Measurements from ENCODE around the gene GRIN3B. TPM values are rescaled to one million over a fixed set of nuclear protein-coding genes. Genes with fewer than 3 reads are reported as not detected.
"Not testable (repeated sequence)": the region's sequence is repeated elsewhere in the genome, so short reads cannot be mapped to it uniquely, and the experiment has no call there.

The GRIN3B gene
- polyA plus RNA-seq, 1 experiment = 0.38 TPM

DNA sequence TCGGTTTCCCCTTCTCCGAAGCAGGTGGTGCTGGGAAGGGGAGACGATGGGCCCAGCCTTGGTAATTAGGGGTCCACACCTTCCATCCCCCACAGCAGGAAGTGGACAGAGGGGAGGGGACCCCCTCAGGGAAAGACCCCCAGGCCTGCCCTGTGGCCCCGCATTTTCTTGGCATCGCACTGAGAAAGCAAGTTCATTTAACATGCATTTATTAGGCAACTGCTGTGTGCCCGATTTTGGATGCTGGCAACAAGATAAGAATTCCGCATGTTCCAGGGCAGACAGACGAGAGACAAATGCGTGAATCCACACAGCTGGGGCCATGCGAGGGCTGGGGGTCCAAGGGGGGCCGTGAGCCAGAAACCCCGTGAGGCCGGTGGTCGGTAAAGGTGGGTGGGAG is 45.9 kb upstream of the GRIN3B start:
- POLR2A ChIA-PET = interaction anchor here (0.6 to 1.4 kb wide), 2 partner anchors 8 kb away, joined by 4 to 6 read pairs; no protein-coding TSS in a partner anchor
- no peak for DNase-seq (ENCODE audit: low read depth, low spot score)
- TF ChIP-seq, protein P1, sequence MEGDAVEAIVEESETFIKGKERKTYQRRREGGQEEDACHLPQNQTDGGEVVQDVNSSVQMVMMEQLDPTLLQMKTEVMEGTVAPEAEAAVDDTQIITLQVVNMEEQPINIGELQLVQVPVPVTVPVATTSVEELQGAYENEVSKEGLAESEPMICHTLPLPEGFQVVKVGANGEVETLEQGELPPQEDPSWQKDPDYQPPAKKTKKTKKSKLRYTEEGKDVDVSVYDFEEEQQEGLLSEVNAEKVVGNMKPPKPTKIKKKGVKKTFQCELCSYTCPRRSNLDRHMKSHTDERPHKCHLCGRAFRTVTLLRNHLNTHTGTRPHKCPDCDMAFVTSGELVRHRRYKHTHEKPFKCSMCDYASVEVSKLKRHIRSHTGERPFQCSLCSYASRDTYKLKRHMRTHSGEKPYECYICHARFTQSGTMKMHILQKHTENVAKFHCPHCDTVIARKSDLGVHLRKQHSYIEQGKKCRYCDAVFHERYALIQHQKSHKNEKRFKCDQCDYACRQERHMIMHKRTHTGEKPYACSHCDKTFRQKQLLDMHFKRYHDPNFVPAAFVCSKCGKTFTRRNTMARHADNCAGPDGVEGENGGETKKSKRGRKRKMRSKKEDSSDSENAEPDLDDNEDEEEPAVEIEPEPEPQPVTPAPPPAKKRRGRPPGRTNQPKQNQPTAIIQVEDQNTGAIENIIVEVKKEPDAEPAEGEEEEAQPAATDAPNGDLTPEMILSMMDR (IDR thresholded peaks at IDR 0.05; ENCODE audit: low read depth, low read length) = no peak
- Histone ChIP-seq H3K27me3 (ENCODE audit: control insufficient read depth, insufficient read depth, low read length) (no peaks in the 10 kb centered on the region), H3K27ac (ENCODE audit: low read depth, low read length) (no peak overlapping the region), H3K4me3 (ENCODE audit: low read depth, low read length) (no peak overlapping the region), H3K9me3 (ENCODE audit: control insufficient read depth, insufficient read depth, low read length) (no peaks in the 10 kb centered on the region; the same call in 1 of the 2 replicates)
- CTCF ChIA-PET = no interaction called here

DNA sequence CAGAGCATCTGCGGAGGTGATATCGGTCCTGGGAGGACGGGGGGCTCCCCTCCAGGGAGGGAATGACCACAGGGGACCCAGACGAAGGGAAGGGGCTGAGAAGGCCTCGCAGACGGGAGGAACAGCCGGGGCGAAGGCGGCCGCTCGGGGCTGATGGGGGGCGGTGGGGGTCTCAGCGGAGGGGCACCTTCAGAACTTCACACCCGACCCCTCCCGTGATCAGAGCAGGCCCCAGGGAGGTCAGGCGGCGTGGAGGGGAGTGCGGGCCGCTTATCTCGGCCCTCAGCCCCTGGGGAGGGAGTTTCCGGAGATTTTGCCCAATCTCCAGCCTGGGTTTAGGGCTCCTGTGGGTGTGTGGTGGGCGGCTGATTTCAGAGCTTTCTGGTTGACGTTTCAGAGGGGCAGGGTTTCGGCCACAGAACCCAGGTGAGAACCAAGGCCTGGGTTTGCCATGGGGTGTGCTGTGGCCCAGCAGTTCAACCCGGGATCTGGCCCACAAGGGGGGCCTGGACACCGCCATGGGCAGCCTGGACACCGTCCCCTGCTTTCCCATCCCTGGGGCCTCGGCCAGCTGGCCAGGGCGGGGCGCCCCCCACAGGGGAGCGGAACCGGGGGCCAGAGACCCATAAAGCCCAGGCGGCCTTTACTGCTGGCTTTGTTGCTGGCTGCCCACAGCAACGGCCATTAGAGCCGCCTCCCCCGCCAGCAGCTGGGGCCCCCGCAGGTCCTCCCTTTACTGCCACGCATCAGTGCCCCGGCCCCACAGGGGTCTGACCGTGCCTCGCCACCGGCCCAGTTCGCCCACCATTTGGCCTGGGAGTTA is 45.3 kb upstream of the GRIN3B start:
- CTCF ChIA-PET = no interaction called here
- Histone ChIP-seq H3K27me3 (ENCODE audit: control insufficient read depth, insufficient read depth, low read length) (no peaks in the 10 kb centered on the region), H3K27ac (ENCODE audit: low read depth, low read length) (no peak overlapping the region), H3K9me3 (ENCODE audit: control insufficient read depth, insufficient read depth, low read length) (no peaks in the 10 kb centered on the region; the same call in 1 of the 2 replicates), H3K4me3 (ENCODE audit: low read depth, low read length) (no peak overlapping the region)
- POLR2A ChIA-PET = interaction anchor here (0.6 kb wide), 1 partner anchor 8 kb away, joined by 6 read pairs; no protein-coding TSS in a partner anchor
- DNase-seq (ENCODE audit: low read depth, low spot score) = no peak
- TF ChIP-seq, protein P1 (IDR thresholded peaks at IDR 0.05; ENCODE audit: low read depth, low read length) = no peak

DNA sequence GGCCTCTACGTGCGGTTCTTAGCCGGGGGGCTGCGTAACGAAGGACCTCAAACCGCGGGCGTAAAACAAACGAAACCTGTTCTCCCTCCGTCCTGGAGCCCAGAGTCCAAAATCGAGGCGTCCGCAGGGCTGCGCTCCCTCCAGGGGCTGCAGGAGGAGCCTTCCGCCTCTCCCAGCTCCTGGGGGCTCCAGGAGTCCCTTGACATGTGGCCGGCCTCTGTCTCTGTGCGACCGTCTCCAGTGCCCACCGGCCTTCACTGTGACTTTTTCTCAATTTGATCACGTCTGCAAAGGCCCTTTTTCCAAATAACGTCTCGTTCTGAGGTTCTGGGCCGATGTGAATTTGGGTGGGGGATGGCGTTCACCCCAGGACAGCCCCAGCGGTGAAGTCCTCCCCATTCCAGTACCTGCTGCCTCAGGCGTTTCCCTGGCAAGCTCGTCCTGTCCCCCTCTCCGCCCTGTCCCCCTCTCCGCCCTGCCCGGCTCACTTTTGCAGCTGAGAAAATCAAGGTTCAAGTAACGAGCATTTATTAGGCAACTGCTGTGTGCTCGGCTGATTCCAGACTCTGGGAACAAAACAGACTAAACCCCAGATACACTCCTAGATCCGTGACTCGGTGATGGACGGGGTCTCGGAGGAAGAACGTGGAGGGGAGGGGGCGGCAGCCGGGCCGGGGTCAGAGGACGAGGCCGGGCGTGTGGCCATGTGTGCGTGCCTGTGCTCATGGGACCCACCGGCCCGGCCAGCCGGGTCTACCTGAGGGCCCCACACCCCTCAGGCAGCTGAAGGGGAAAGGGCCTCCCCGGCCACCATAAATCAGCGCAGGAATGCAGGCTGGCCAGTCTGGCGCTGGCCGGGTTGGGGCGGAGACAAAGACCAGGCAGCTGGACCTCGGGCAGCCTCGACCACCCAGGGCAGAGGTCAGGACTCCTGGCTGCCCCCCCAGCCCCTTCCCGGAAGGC is 44.1 kb upstream of the GRIN3B start:
- CTCF ChIA-PET = no interaction called here
- no peak overlapping the region for H3K27ac ChIP-seq (ENCODE audit: low read depth, low read length)
- no peaks in the 10 kb centered on the region for H3K27me3 ChIP-seq (ENCODE audit: control insufficient read depth, insufficient read depth, low read length)
- TF ChIP-seq, protein P1 (IDR thresholded peaks at IDR 0.05; ENCODE audit: low read depth, low read length) = no peak
- H3K9me3 ChIP-seq (ENCODE audit: control insufficient read depth, insufficient read depth, low read length) = no peaks in the 10 kb centered on the region; the same call in 1 of the 2 replicates
- POLR2A ChIA-PET = no interaction called here
- no peak overlapping the region for H3K4me3 ChIP-seq (ENCODE audit: low read depth, low read length)
- DNase-seq (ENCODE audit: low read depth, low spot score) = no peak

- POLR2A ChIA-PET = no interaction called here
- CTCF ChIA-PET = no interaction called here
- DNase-seq (ENCODE audit: low read depth, low spot score) = no peak
- Histone ChIP-seq H3K4me3 (ENCODE audit: low read depth, low read length) (no peak overlapping the region), H3K9me3 (ENCODE audit: control insufficient read depth, insufficient read depth, low read length) (no peaks in the 10 kb centered on the region; the same call in 1 of the 2 replicates), H3K27me3 (ENCODE audit: control insufficient read depth, insufficient read depth, low read length) (no peaks in the 10 kb centered on the region), H3K27ac (ENCODE audit: low read depth, low read length) (peak overlapping the region; percentile 47)
- TF ChIP-seq, protein P1 (IDR thresholded peaks at IDR 0.05; ENCODE audit: low read depth, low read length) = no peak
These were observed 43.3 kb upstream of the GRIN3B start for GRCh38 chr19:956766-957440.

DNA sequence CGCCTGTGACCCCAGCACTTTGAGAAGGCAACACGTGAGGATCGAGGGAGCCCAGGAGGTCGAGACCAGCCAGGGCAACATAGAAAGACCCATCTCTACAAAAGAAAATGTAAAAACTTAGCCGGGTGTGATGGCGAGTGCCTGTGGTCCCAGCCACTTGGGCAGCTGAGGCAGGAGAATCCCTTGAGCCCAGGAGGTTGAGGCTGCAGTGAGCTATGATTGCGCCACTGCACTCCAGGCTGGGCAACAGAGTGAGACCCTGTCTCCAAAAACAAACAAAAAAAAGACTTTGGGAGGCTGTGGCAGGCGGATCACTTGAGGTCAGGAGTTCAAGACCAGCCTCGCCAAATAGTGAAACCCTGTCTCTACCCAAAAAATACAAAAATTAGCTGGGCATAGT is 42.6 kb upstream of the GRIN3B start:
- POLR2A ChIA-PET = interaction anchor here (0.7 kb wide), 1 partner anchor 9 kb away, joined by 3 read pairs; no protein-coding TSS in a partner anchor
- DNase-seq (ENCODE audit: low read depth, low spot score); H3K27ac ChIP-seq (ENCODE audit: low read depth, low read length); CTCF ChIA-PET; H3K4me3 ChIP-seq (ENCODE audit: low read depth, low read length); H3K27me3 ChIP-seq (ENCODE audit: control insufficient read depth, insufficient read depth, low read length); H3K9me3 ChIP-seq (ENCODE audit: control insufficient read depth, insufficient read depth, low read length): not testable (repeated sequence)

All from AG04450 (cell line).